KMS-11 (cell line): ENCODE data around the gene SASS6.
"Not testable (repeated sequence)": the region's sequence is repeated elsewhere in the genome, so short reads cannot be mapped to it uniquely, and the experiment has no call there.

Experiments
- H2AFZ ChIP-seq: fragments of 200-600 bp; sonication (generic); 2 replicates; pipeline ENCODE4 v1.6.1; 2016; ENCODE audit warnings: antibody characterized with exemption, mixed run types, low read depth
- H3K27ac ChIP-seq: fragments of 200-600 bp; sonication (generic); 2 replicates; pipeline ENCODE4 v1.6.1; 2016; ENCODE audit warnings: mild to moderate bottlenecking, mixed run types
- H3K27me3 ChIP-seq: fragments of 200-600 bp; sonication (generic); 2 replicates; pipeline ENCODE4 v1.6.1; 2017; ENCODE audit warnings: mild to moderate bottlenecking, low read depth, mixed run types, moderate library complexity; ENCODE audit not compliant: insufficient read depth
- H3K36me3 ChIP-seq: fragments of 200-600 bp; sonication (generic); 2 replicates; pipeline ENCODE4 v1.6.1; 2017; ENCODE audit warnings: mild to moderate bottlenecking, mixed run types; ENCODE audit not compliant: insufficient read depth
- H3K4me1 ChIP-seq: fragments of 200-600 bp; sonication (generic); 2 replicates; pipeline ENCODE4 v1.6.1; 2016; ENCODE audit warnings: mild to moderate bottlenecking, low read depth, mixed run types; ENCODE audit not compliant: poor library complexity, severe bottlenecking
- H3K4me2 ChIP-seq: fragments of 200-600 bp; sonication (generic); 2 replicates; pipeline ENCODE4 v1.7.0; 2016; ENCODE audit warnings: mild to moderate bottlenecking, mixed run types
- H3K4me3 ChIP-seq: fragments of 200-600 bp; sonication (generic); IDR thresholded peaks from 2 replicates; pipeline ENCODE4 v1.6.1; 2017; ENCODE audit warnings: low read depth, low read length, mixed read lengths; ENCODE audit not compliant: insufficient read depth
- H3K79me2 ChIP-seq: fragments of 200-600 bp; sonication (generic); 2 replicates; pipeline ENCODE4 v1.6.1; 2016; ENCODE audit warnings: low read depth, mixed run types; ENCODE audit not compliant: insufficient read depth
- H3K9ac ChIP-seq: fragments of 200-600 bp; sonication (generic); 2 replicates; pipeline ENCODE4 v1.6.1; 2016; ENCODE audit warnings: mild to moderate bottlenecking, mixed run types
- H4K20me1 ChIP-seq: fragments of 200-600 bp; sonication (generic); 2 replicates; pipeline ENCODE4 v1.6.1; 2016; ENCODE audit warnings: mild to moderate bottlenecking, mixed run types; ENCODE audit not compliant: insufficient read depth
- CTCF ChIP-seq: fragments of 200-600 bp; sonication (generic); conservative IDR thresholded peaks from 2 replicates; pipeline ENCODE4 v1.6.1; 2017; ENCODE audit warnings: low read depth, mild to moderate bottlenecking, antibody characterized with exemption, low read length, moderate library complexity, mixed read lengths

SASS6 gene

GRCh38 chr1:100051893-100052292, 80.8 kb downstream of the SASS6 start:
- TF ChIP-seq CTCF: no peak
- no peaks in the 10 kb centered on the region for H3K36me3 ChIP-seq
- H3K79me2 ChIP-seq: peaks cover 57% of the 10 kb centered on the region
- H3K9ac ChIP-seq: no peak overlapping the region
- peaks cover 40% of the 10 kb centered on the region for H3K4me1 ChIP-seq
- no peak overlapping the region for H3K4me3 ChIP-seq
- H3K27ac ChIP-seq: no peak overlapping the region
- H3K27me3 ChIP-seq: no peaks in the 10 kb centered on the region
- H2AFZ ChIP-seq: no peak overlapping the region
- H3K4me2 ChIP-seq: no peak overlapping the region
- no peaks in the 10 kb centered on the region for H4K20me1 ChIP-seq

GRCh38 chr1:100051401-100051800, 81.3 kb downstream of the SASS6 start:
- Histone ChIP-seq H3K9ac (no peak overlapping the region), H2AFZ (no peak overlapping the region), H3K79me2 (peaks cover 62% of the 10 kb centered on the region), H3K4me3 (no peak overlapping the region), H3K4me1 (peaks cover 45% of the 10 kb centered on the region), H3K27me3 (no peaks in the 10 kb centered on the region), H3K4me2 (no peak overlapping the region), H4K20me1 (no peaks in the 10 kb centered on the region), H3K36me3 (no peaks in the 10 kb centered on the region), H3K27ac (no peak overlapping the region)
- TF ChIP-seq CTCF: no peak

- Histone ChIP-seq H3K4me1 (peaks cover 47% of the 10 kb centered on the region), H3K36me3 (no peaks in the 10 kb centered on the region), H3K27ac (peak overlapping the region; percentile 86), H3K9ac (peak overlapping the region; percentile 36; the same call in 1 of the 2 replicates), H4K20me1 (no peaks in the 10 kb centered on the region), H3K4me2 (peak overlapping the region; percentile 31), H3K27me3 (no peaks in the 10 kb centered on the region), H2AFZ (no peak overlapping the region), H3K79me2 (peaks cover 75% of the 10 kb centered on the region), H3K4me3 (no peak overlapping the region)
- TF ChIP-seq CTCF: no peak
Measured at GRCh38 chr1:100050139-100050538, 82.6 kb downstream of the SASS6 start.

GRCh38 chr1:100047235-100047708, 85.5 kb downstream of the SASS6 start:
- H3K27me3 ChIP-seq, H3K27ac ChIP-seq, H3K9ac ChIP-seq, H4K20me1 ChIP-seq, H3K36me3 ChIP-seq, H3K4me3 ChIP-seq, H2AFZ ChIP-seq: not testable (repeated sequence)
- Histone ChIP-seq H3K79me2 (peaks cover 95% of the 10 kb centered on the region), H3K4me2 (peak overlapping the region; percentile 31; the same call in 1 of the 2 replicates), H3K4me1 (peaks cover 47% of the 10 kb centered on the region)

GRCh38 chr1:100045206-100045605, 87.5 kb downstream of the SASS6 start:
- H3K9ac ChIP-seq: no peak overlapping the region
- no peaks in the 10 kb centered on the region for H4K20me1 ChIP-seq
- peaks cover 52% of the 10 kb centered on the region for H3K4me1 ChIP-seq
- H3K27me3 ChIP-seq: no peaks in the 10 kb centered on the region
- H3K4me3 ChIP-seq: no peak overlapping the region
- H2AFZ ChIP-seq: no peak overlapping the region
- no peak for TF ChIP-seq CTCF
- H3K27ac ChIP-seq: no peak overlapping the region
- no peak overlapping the region for H3K4me2 ChIP-seq
- no peaks in the 10 kb centered on the region for H3K36me3 ChIP-seq
- H3K79me2 ChIP-seq: peaks cover 99% of the 10 kb centered on the region
